ENCODE data around the gene KATNB1.

Gene KATNB1

GRCh38 chr16:57748596-57748995 is 13.0 kb downstream of the KATNB1 start:
- no peak for ATAC-seq
- TF ChIP-seq POU6F1 (CRISPR knock-in tag; IDR thresholded peaks at IDR 0.05; ENCODE audit: borderline replicate concordance, low read depth) (no peak), TOX (CRISPR knock-in tag; IDR thresholded peaks at IDR 0.05; ENCODE audit: borderline replicate concordance) (no peak), CSDC2 (CRISPR knock-in tag; IDR thresholded peaks at IDR 0.05) (no peak), CREB5 (CRISPR knock-in tag; IDR thresholded peaks at IDR 0.05; ENCODE audit: low read depth) (no peak), GLIS3 (CRISPR knock-in tag; IDR thresholded peaks at IDR 0.05) (no peak), SNAI2 (CRISPR knock-in tag; IDR thresholded peaks at IDR 0.05) (no peak), TCF4 (CRISPR knock-in tag; IDR thresholded peaks at IDR 0.05; ENCODE audit: borderline replicate concordance) (no peak), ZFP3 (CRISPR knock-in tag; IDR thresholded peaks at IDR 0.05) (no peak), PATZ1 (CRISPR knock-in tag; IDR thresholded peaks at IDR 0.05; ENCODE audit: borderline replicate concordance) (no peak), TSHZ2 (CRISPR knock-in tag; IDR thresholded peaks at IDR 0.05) (no peak), CSRNP3 (CRISPR knock-in tag; IDR thresholded peaks at IDR 0.05) (no peak), RARB (CRISPR knock-in tag; IDR thresholded peaks at IDR 0.05) (no peak), ESRRG (CRISPR knock-in tag; IDR thresholded peaks at IDR 0.05) (no peak)

GRCh38 chr16:57749101-57749692 is 13.6 kb downstream of the KATNB1 start:
- ATAC-seq, result peak; percentile 13; the same call in 1 of the 3 replicates
- no peak for TF ChIP-seq ZFP3 (CRISPR knock-in tag; IDR thresholded peaks at IDR 0.05)
- no peak for TF ChIP-seq ARNTL (CRISPR knock-in tag; IDR thresholded peaks at IDR 0.05; ENCODE audit: borderline replicate concordance, low read depth)
- TF ChIP-seq ISL1 (CRISPR knock-in tag; IDR thresholded peaks at IDR 0.05), result no peak
- TF ChIP-seq PPARA (CRISPR knock-in tag; IDR thresholded peaks at IDR 0.05; ENCODE audit: borderline replicate concordance), result no peak
- no peak for TF ChIP-seq CSRNP3 (CRISPR knock-in tag; IDR thresholded peaks at IDR 0.05)

GRCh38 chr16:57749856-57750452 is 14.4 kb downstream of the KATNB1 start:
- no peak for ATAC-seq
- TF ChIP-seq ZFP3 (CRISPR knock-in tag; IDR thresholded peaks at IDR 0.05), result no peak
- no peak for TF ChIP-seq CSRNP3 (CRISPR knock-in tag; IDR thresholded peaks at IDR 0.05)
- no peak for TF ChIP-seq ZC3H10 (CRISPR knock-in tag; IDR thresholded peaks at IDR 0.05)
- no peak for TF ChIP-seq CSDC2 (CRISPR knock-in tag; IDR thresholded peaks at IDR 0.05)
- TF ChIP-seq OSR1 (CRISPR knock-in tag; IDR thresholded peaks at IDR 0.05), result no peak
- TF ChIP-seq PATZ1 (CRISPR knock-in tag; IDR thresholded peaks at IDR 0.05; ENCODE audit: borderline replicate concordance), result no peak
- no peak for TF ChIP-seq POU6F1 (CRISPR knock-in tag; IDR thresholded peaks at IDR 0.05; ENCODE audit: borderline replicate concordance, low read depth)
- no peak for TF ChIP-seq ESRRG (CRISPR knock-in tag; IDR thresholded peaks at IDR 0.05)
- TF ChIP-seq BACH2 (CRISPR knock-in tag; IDR thresholded peaks at IDR 0.05; ENCODE audit: borderline replicate concordance), result no peak
- TF ChIP-seq ZFP30 (CRISPR knock-in tag; IDR thresholded peaks at IDR 0.05), result no peak
- TF ChIP-seq SNAI2 (CRISPR knock-in tag; IDR thresholded peaks at IDR 0.05), result no peak
